GM21515 (cell line): ENCODE data around the gene NGEF.
"Not testable (repeated sequence)": the region's sequence is repeated elsewhere in the genome, so short reads cannot be mapped to it uniquely, and the experiment has no call there.

ENCODE experiments used
- ATAC-seq: cut with Tn5 transposase; IDR thresholded peaks from one replicate; pipeline ENCODE4 v1.9.1; 2021; ENCODE audit not compliant: unreplicated experiment

NGEF gene

GRCh38 chr2:232873909-232874641 is 139.0 kb downstream of the NGEF start:
- no peak for ATAC-seq

DNA sequence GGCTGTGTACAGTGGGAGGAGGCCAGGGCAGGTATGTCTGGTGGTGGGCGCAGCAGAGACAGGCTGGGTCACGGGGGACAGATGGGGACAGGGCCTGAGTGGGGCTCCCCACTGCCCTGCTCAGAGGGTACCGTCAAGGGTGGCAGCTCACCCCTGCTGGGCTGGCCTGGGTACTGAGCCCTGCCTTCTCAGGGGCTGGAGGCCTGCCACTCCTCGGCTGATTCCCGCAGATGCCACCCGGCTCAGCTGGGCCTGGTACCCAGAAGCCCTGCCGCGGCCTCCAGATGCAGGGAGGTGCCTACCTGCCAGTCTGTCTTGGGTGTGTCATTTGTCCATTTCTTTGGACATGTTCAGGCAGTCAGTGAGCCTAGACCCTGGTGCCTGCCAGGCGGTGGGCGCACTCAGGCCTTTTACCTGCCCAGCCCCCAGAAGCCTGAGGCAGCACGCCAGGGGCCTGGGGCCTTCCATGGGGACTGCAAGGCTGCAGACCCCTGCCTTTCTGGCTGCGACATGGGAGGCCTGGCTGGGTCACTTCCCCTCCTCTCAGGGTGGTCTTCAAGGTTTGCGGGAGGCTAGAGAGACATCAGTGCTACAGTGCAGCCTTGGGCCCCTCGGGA is 139.7 kb downstream of the NGEF start:
- ATAC-seq = no peak

DNA sequence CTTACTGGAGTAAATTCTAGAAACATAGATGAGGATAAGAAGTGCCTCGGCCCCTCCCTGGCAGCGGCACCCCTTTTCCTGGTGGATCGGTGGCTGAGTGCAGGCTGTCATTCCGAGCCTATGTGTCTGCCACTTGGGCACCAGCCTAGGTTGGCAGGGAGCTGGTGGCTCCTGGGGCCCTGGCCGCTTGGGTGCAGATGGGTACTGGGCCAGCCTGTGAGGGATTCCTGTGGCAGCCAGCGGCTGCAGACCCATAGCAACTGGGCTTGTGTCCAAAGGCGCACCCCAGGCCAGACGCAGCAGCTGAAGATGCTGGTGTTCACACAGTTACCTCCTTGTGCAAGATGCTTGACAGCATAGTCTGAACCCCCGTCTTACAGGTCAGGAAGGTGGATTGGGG is 140.2 kb downstream of the NGEF start:
- ATAC-seq = no peak

DNA sequence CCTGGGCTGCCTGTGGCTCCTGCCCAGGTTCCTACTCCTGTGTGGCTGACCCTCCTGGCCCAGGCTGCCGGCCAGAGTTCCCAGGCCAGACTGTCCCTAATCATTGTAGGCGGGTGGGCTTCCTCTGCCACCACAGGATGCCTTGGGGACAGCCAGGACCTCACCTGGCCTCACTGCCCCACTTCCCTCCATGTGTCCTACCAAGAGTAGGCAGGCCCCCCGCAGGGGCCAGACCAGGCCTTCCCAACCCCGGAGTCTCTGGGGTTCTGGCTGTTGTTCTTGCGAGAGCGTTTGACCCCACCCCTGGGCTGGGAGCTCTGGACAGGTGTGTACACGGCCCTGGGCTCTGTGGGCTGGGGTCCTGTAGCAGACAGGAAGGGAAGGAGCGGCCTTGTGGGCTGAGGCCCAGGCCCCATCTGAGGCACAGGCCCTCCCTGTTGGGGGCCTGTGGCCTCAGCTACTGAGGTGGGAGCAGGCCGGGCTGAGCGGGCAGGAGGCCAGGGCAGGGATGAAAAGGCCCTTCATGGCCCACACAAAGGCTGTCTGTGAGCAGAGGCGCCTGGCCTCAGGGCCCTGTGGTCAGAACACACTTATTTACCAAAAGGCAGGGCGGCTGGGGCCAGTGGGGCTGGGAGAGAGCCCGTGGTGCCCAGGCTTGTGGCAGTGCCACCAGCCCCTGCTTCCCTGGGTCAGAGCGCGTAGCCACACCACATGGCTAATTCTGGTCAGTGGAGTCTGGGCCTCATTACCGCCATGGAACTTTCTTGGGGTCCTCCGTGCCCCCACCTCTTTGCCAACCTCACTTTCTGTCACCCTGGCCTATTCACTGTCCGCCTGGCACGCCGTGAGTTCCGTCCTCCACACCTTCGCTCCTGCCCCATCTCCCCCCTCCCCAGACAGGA is 141.0 kb downstream of the NGEF start:
- ATAC-seq = no peak

DNA sequence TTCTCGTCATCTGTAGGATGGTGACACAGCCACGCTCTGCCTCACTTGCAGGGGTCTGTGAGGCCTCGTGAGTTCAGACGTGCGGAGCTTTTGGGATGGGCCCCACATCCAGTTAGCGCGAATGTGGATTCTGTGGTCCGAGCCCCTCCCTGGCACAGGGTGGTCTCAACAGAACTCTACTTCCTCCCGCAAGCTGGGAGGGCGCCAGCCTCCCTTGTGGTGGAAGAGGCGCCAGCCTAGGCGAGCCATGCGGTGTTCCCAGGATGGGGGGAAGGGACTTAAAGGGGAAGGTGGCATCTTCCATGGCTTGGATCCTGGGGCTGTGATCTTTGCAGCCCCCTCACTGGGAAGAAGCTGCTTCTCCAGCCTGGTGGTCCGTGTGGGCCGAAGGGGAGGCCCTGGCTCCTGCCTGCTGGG is 141.6 kb downstream of the NGEF start:
- ATAC-seq = no peak

DNA sequence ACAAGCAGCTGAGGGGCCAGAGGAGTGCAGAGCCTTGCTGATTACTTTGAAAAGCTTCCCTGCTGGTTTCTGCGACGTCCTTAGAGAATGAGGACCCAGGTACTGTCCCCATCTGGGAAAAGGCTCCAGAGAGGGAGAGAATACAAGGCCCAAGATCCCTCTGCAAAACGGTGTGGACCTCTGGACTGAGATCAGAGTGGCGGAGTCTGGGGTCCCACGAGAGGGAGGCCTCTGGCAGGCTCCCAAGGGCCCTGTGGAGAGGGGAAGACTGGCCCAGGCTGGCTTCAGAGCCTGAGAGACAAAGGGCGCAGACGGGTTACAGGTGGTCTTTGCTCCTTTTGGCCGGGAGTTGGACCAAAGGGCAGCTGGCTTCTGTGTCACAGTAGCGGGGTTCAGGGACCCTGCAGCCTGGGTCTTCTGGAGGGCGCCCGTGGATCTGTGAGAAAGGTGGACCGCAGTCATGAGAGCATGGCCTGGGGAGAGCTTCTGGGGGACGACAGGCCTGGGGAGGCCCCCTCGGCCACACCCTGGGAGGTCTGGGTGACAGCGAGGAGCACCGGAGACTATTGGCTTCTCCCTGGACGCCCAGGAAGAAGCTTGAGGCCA is 142.2 kb downstream of the NGEF start:
- ATAC-seq = no peak

DNA sequence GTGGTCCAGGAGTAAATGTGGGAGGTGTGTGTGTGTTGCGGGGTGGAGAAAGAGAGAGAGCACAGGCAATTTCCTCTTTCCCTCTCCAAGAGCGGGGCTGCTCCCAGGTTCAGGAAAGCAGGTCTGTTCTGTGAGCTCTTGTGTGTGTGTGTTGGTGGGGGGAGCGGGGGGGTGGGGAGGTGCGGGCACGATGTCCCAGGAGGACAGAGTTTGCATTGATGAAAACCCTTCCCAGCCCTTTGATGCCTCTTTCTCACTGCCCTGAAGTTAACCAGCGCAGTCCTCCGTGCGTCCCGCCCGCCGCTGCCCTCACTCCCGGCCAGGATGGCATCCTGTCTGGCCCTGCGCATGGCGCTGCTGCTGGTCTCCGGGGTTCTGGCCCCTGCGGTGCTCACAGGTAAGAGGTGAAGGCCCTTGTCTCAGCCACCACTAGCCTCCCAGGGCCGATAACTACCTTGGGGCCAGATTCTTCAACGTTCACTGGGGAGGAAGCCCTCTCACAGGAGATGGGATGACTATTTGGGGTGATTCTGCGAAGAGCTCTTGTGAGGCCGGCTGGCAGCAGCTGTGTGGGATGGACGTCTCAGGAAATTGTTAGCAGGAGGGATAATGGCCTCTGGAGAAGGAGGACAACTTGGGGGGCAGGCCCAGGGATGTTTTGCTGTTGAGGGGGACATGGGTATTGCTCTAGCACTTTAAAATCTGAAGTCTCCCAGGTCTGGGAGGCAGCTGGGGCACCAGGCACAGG is 142.9 kb downstream of the NGEF start, which contains the start of gene SNORC:
TSS of gene SNORC (plus strand) at position 247 of the 748 bp plus-strand sequence. CDS start at position 325, 78 bp downstream.
- ATAC-seq = no peak

DNA sequence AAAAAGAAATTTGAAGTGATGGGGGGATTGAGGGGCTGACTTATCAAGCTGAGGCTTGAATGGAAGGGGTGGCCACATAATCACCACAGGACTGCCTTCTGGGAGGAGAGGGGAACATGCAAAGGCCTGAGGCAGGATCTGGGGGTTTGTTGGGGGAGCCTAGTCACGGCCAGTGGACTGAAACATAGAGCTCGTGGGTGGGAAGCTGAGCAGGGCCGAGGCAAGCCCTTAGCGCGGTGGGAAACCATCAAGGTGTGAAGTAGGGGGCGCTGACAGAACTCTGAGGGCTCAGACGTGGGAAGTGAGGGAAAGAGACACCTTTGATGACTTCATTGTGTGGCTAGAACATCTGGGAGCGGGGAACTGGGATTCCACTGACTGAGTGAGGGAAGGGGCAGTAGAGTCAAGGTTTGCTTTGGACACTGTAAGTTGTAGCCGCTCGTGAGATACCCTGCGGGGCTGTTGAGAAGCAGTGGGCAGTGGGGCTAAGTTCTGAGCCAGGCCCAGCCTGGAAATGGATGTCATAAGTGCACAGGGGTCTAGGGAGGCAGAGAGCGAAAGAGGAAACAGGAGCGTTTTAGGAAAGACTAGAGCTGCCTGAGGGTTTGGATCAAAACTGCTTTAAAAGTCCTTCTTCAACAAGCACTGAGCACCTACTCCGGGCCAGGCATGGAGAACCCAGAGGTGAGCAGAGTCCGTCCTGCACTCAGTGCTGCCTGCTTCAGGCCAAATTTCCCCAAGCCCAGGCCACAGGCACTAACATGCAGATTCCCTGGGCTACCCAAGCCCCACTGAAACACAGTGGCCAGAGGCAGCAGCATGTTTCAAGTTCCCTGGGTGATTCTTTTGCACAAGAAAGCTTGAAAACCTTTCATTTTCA is 143.7 kb downstream of the NGEF start:
- no peak for ATAC-seq

DNA sequence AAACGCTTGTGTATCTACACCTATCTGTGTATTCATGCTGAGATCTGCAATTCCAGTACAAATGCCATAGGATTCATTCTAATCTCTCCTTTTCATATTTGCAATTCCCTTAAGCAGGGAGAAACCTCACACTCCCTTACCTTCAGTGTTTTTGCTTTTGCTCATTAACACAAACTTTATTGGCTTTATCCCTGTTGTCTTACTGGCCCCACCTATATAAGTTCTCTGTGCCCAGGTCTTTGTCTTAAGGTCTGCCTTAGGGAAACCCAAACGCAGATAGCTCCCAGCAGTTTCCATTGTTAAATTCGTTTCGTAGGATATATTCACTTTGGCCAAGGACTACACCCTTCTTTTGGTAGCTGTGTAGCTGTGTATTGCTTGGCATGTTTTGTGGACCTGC is 147.0 kb downstream of the NGEF start:
- no peak for ATAC-seq

GRCh38 chr2:232865165-232865564 is 147.9 kb downstream of the NGEF start:
- ATAC-seq = no peak

GRCh38 chr2:232863996-232864395 is 149.1 kb downstream of the NGEF start:
- no peak for ATAC-seq

DNA sequence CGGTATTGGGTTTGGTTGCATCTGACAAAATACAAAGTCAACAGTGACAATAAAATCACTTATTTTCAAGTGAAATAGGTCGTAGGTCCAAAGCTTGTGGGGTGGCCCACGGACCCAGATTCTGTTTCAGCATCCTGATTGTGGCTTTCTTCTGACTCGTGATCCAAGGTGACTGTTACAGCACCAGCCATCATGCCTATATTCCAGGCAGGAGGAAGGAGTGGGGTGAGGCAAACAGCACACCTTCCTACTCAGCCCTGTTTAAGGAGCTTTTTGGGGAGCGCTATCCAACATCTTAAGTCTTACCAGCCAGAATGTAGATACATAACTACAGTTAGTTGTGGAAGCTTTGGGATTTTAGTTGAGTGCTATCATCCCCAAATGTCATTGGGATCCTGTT is 151.7 kb downstream of the NGEF start:
- ATAC-seq = no peak

DNA sequence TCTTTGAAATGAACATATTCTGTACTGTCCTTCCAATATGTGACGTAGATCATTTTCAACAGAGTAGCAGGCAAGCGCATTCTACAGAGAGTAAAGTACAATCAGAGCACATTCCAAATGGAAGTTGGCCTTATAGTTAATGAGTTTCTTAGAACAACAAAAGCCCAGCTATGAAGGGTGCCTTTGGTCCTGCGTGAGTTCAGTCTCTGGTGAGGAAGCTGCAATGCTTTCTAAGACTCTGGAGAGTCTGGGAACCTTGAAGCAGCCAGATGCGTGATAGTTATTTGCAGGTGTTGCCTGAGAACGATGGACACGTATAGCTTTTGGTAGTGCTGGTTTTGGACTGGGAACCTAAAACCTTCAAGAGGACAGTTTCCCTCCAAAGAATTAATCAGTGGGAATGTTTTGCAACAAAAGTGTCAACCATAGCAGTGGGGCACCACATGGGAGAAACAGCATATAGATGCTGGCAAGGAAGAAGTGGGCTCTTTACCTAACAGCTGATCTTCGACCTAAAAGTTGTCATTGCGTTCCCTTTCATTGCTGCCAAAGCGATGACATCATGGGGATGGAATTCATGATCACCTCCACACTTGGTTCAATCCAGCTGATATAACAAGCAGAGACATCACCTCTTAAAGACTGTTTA is 152.3 kb downstream of the NGEF start:
- ATAC-seq = no peak

- no peak for ATAC-seq
Measured at GRCh38 chr2:232859385-232859916, 153.6 kb downstream of the NGEF start.

- no peak for ATAC-seq
Measured at GRCh38 chr2:232857158-232857563, 155.9 kb downstream of the NGEF start.

DNA sequence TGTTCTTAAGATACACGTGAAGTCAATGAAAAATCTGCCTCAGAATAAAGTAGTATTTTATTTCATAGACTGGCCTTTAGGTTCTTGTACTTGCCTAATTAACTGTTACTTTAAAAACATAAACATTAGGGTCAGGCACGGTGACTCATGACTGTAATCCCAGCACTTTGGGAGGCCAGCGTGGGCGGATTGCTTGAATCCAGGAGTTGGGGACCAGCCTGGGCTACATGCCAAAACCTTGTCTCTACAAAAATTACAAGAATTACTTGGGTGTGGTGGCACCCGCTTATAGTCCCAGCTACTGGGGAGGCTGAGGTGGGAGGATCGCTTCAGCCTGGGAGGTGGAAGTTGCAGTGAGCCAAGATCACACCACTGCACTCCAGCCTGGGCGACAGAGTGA is 159.0 kb downstream of the NGEF start:
- ATAC-seq = no peak

DNA sequence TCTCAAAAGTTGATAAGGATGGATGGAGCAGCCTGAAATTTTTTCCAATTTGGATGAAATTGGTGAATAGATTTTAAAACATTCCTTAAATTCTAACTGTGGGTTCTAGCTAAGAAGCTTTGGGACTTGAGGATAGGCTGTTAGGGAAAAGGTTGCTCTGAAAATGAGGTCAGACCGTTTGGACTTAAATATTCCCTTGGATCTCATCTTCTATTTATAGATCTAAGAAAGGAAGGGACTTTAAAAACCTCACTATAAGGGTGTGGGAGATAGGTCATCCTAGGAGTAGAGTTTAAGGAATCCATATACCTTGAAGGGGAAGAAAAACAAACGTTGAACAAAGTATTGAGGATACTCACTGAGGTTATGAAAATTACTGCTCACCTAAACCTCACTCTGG is 160.4 kb downstream of the NGEF start:
- no peak for ATAC-seq

DNA sequence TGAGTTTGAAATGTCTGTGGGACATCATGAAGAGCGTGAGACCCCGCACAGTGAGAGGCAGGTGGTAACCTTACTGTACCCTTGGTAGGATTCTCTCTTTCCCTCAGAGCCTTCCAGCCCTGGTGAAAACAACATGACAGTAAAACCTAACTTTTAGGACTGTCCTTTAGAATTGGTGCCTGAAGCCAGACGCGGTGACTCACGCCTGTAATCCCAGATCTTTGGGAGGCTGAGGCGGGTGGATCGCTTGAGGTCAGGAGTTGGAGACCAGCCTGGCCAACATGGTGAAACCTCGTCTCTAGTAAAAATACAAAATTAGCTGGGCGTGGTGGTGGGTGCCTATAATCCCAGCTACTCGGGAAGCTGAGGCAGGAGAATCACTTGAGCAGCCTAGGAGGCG is 161.0 kb downstream of the NGEF start:
- not testable (repeated sequence) for ATAC-seq

- ATAC-seq = no peak
Measured at GRCh38 chr2:232850039-232850438, 163.0 kb downstream of the NGEF start.
